ENCODE measurements around the gene MYH7B.

The MYH7B gene

DNA sequence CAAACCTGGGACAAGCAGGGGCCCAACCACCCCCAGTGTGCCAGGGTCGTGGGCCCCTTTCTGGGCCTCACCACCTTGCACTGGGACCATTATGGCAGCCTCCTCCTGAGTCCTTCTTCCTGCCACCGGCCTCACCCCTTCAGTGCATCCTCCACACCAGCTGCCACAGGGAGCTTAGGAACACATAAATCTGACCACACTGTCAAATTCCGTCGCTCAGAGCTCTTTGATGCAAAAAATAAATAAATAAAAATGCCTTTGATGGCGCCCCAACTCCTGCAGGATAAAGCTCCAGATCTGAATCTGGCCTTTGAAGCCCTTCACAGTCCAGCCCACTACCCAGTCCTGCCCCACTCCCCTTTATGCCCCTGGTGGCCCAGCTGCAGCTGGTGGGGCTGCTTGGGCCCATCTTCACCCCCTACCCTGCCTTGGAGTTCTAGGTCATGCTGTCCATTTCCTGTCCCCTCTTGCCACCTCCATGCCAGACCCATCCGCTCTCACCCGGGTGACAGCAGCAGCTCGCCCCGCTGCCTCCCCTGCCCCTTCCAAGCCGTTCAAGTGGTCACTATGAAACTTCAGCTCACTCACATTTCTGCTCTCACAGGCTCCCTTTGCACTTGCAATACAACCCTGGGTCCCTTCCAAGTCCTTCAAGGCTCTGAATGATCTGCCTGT is 16.0 kb downstream of the MYH7B start:
- DNase-seq (ENCODE audit: extremely low read depth, insufficient read length): no peak
- TF ChIP-seq, protein P1, sequence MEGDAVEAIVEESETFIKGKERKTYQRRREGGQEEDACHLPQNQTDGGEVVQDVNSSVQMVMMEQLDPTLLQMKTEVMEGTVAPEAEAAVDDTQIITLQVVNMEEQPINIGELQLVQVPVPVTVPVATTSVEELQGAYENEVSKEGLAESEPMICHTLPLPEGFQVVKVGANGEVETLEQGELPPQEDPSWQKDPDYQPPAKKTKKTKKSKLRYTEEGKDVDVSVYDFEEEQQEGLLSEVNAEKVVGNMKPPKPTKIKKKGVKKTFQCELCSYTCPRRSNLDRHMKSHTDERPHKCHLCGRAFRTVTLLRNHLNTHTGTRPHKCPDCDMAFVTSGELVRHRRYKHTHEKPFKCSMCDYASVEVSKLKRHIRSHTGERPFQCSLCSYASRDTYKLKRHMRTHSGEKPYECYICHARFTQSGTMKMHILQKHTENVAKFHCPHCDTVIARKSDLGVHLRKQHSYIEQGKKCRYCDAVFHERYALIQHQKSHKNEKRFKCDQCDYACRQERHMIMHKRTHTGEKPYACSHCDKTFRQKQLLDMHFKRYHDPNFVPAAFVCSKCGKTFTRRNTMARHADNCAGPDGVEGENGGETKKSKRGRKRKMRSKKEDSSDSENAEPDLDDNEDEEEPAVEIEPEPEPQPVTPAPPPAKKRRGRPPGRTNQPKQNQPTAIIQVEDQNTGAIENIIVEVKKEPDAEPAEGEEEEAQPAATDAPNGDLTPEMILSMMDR (IDR thresholded peaks at IDR 0.05; ENCODE audit: insufficient read depth, low read length, poor library complexity, severe bottlenecking): no peak
- no peak overlapping the region for H3K4me3 ChIP-seq (replicated peaks; ENCODE audit: low read depth, low read length)
- no peaks in the 10 kb centered on the region for H3K36me3 ChIP-seq (ENCODE audit: control insufficient read depth, insufficient read depth, low read length)
- no peaks in the 10 kb centered on the region for H3K27me3 ChIP-seq (replicated peaks; ENCODE audit: control insufficient read depth, insufficient read depth, low read length)

DNA sequence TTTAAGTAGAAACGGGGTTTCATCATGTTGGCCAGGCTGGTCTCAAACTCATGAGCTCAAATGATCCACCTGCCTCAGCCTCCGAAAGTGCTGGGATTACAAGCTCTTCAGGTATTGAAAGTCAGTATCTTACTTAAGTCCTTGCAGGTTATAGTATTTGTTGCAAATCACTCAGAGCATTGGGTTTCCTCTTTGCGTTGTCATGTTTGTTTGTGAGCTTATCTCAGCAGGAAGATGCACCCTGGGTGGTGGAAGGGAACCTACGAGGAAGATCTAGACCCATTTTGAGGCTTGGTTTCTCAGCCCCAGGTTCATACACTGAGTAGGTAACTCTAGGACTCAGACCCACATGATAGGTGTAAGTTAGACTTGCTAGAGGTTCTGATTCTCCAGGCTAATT is 18.6 kb downstream of the MYH7B start:
- H3K4me3 ChIP-seq (replicated peaks; ENCODE audit: low read depth, low read length): no peak overlapping the region
- no peaks in the 10 kb centered on the region for H3K36me3 ChIP-seq (ENCODE audit: control insufficient read depth, insufficient read depth, low read length)
- H3K27me3 ChIP-seq (replicated peaks; ENCODE audit: control insufficient read depth, insufficient read depth, low read length): no peaks in the 10 kb centered on the region
- TF ChIP-seq, protein P1 (IDR thresholded peaks at IDR 0.05; ENCODE audit: insufficient read depth, low read length, poor library complexity, severe bottlenecking): no peak
- no peak for DNase-seq (ENCODE audit: extremely low read depth, insufficient read length)

DNA sequence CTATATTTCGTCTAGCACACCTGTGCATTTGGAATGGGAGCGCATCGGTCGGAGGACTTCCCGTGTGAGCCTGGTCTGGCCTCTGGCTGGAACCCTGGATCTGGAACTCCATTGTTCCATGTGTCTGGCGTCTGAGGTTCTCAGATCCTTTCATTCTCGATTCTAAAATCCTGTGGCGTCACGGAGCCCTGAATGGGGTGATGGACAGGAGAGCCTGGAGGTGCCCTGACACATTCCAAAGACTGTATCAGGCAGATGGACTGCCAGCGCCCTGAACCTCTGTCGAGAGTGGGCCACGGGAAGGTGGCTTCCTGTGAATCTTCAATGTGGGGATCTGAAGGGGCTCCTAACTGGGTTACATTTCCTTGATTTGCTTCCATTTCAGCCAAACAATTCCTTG is 20.6 kb downstream of the MYH7B start:
- Histone ChIP-seq H3K27me3 (replicated peaks; ENCODE audit: control insufficient read depth, insufficient read depth, low read length) (no peaks in the 10 kb centered on the region), H3K36me3 (ENCODE audit: control insufficient read depth, insufficient read depth, low read length) (no peaks in the 10 kb centered on the region), H3K4me3 (replicated peaks; ENCODE audit: low read depth, low read length) (no peak overlapping the region)
- DNase-seq (ENCODE audit: extremely low read depth, insufficient read length): no peak
- TF ChIP-seq, protein P1 (IDR thresholded peaks at IDR 0.05; ENCODE audit: insufficient read depth, low read length, poor library complexity, severe bottlenecking): no peak

DNA sequence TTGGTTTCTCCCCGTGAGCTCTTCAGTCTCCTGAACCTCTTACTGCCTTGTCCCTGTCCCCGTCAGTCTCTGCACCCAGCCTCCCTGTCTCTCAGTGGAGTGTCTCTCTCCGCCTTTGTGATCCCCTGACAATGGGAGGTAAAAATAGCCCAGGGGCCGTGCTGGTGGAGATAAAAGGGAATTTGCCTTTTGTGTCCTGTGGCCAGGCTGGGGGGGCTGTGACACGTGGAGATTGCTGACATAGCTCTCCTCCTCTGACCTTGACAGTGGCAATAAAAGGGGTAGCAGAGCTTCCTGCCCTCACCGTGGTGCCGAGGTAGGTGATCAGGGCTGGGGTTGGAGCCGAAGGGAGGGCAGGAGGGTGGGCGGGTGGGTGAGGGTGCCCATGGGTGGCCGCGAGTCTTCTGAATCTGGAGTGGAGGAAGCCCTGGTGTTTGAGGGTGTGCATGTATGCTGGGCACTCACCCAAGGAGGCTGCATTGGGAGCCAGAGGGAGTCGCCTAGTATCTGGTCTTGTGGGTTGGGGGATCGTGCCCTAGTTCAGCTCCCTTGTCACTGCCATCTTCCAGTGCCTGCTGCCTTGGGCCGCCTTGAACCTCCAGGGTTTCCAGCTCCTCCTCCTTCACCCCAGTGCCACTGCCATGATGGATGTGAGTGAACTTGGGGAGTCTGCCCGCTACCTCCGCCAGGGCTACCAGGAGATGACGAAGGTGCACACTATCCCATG is 21.9 kb downstream of the MYH7B start:
- H3K36me3 ChIP-seq (ENCODE audit: control insufficient read depth, insufficient read depth, low read length): no peaks in the 10 kb centered on the region
- no peaks in the 10 kb centered on the region for H3K27me3 ChIP-seq (replicated peaks; ENCODE audit: control insufficient read depth, insufficient read depth, low read length)
- no peak for DNase-seq (ENCODE audit: extremely low read depth, insufficient read length)
- TF ChIP-seq, protein P1 (IDR thresholded peaks at IDR 0.05; ENCODE audit: insufficient read depth, low read length, poor library complexity, severe bottlenecking): no peak
- no peak overlapping the region for H3K4me3 ChIP-seq (replicated peaks; ENCODE audit: low read depth, low read length)

DNA sequence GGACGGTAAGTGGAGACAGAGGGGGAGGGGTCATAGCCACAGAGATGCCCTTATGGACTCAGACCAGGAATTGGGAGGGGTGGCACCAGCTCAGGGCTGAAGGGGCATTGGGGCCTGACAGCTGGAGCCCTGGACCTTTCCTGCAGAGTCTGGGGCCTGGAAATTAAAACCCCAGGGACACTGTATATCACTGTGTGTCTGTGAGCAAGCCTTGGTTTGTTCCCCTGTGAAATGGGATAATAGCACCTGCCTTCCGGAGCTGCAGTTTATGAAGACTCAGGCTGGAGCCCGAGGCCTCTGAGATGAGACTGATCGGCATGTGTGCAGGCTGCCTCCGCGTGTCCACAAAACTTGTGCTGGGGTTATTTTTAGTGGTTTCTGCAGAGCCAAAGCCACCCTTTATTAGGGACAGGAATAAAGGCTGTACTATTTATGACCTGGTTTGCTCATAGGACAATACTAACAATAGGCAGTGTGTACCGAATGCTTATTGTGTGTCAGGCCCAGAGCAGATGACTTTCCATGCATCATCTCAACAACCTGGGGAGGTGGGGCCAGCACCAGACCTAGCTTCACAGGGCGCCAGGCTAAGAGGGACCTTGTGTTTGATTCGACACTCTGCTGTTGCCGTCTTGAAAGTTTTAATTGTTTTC is 22.6 kb downstream of the MYH7B start:
- H3K4me3 ChIP-seq (replicated peaks; ENCODE audit: low read depth, low read length): no peak overlapping the region
- TF ChIP-seq, protein P1 (IDR thresholded peaks at IDR 0.05; ENCODE audit: insufficient read depth, low read length, poor library complexity, severe bottlenecking): no peak
- H3K36me3 ChIP-seq (ENCODE audit: control insufficient read depth, insufficient read depth, low read length): no peaks in the 10 kb centered on the region
- no peaks in the 10 kb centered on the region for H3K27me3 ChIP-seq (replicated peaks; ENCODE audit: control insufficient read depth, insufficient read depth, low read length)
- no peak for DNase-seq (ENCODE audit: extremely low read depth, insufficient read length)

Data from GM06990 (cell line).